Liver (tissue), 9 donors: ENCODE data around the gene TIMM29. TPM values are rescaled to one million over a fixed set of nuclear protein-coding genes. Genes with fewer than 3 reads are reported as not detected.

Experiments used
- DNase-seq: peaks from one replicate; pipeline ENCODE4 v3.0.0-alpha.2; 2017; ENCODE audit warnings: low spot score
- H3K27ac ChIP-seq, 2 donors: one replicate each; pipeline ENCODE4 v1.7.0; 2013; ENCODE audit warnings: inconsistent platforms in 2 of 2, low read length in 2 of 2, control low read depth in 1 of 2, low read depth in 1 of 2, mild to moderate bottlenecking in 1 of 2
- H3K27me3 ChIP-seq, 4 donors: one replicate each; pipeline versions ENCODE4 v1.6.1 to v1.7.0; 2013; ENCODE audit warnings: low read length in 3 of 4, inconsistent platforms in 1 of 4, mild to moderate bottlenecking in 1 of 4, moderate library complexity in 1 of 4; ENCODE audit not compliant: control insufficient read depth in 4 of 4, insufficient read depth in 4 of 4
- H3K36me3 ChIP-seq, 4 donors: one replicate each; pipeline versions ENCODE4 v1.6.1 to v1.7.0; 2013; ENCODE audit warnings: low read length in 3 of 4, mild to moderate bottlenecking in 3 of 4, low read depth in 1 of 4, moderate library complexity in 1 of 4; ENCODE audit not compliant: control insufficient read depth in 4 of 4, insufficient read depth in 3 of 4
- H3K4me1 ChIP-seq, 4 donors: one replicate each; pipeline versions ENCODE4 v1.6.1 to v1.7.0; 2013; ENCODE audit warnings: low read length in 3 of 4, mild to moderate bottlenecking in 3 of 4, moderate library complexity in 1 of 4; ENCODE audit not compliant: control insufficient read depth in 4 of 4, insufficient read depth in 4 of 4
- H3K4me3 ChIP-seq, 3 donors: one replicate each; pipeline versions ENCODE4 v1.6.1 to v1.7.0; 2013; ENCODE audit warnings: low read length in 3 of 3, control low read depth in 1 of 3, low read depth in 1 of 3, mild to moderate bottlenecking in 1 of 3
- H3K9ac ChIP-seq, 2 donors: one replicate each; pipeline ENCODE4 v1.7.0; 2013; ENCODE audit warnings: low read length in 2 of 2, mild to moderate bottlenecking in 2 of 2, moderate library complexity in 2 of 2, control low read depth in 1 of 2, low read depth in 1 of 2
- H3K9me3 ChIP-seq, 4 donors: one replicate each; pipeline versions ENCODE4 v1.6.1 to v1.7.0; 2013; ENCODE audit warnings: low read length in 3 of 4; ENCODE audit not compliant: control insufficient read depth in 4 of 4
- EGR1 ChIP-seq, 2 donors: IDR thresholded peaks; 2 replicates each; pipeline ENCODE4 v1.6.1; 2016 to 2018; ENCODE audit warnings: antibody characterized with exemption in 2 of 2, low read depth in 2 of 2
- FOXA1 ChIP-seq: IDR thresholded peaks from 2 replicates; pipeline ENCODE4 v1.6.1; 2016; ENCODE audit warnings: antibody characterized with exemption
- HNF4A ChIP-seq, 2 donors: conservative IDR thresholded peaks; 2 replicates each; pipeline ENCODE4 v1.6.1; 2016; ENCODE audit warnings: antibody characterized with exemption in 2 of 2, mild to moderate bottlenecking in 2 of 2
- HNF4G ChIP-seq: IDR thresholded peaks from 2 replicates; pipeline ENCODE4 v1.6.1; 2016; ENCODE audit warnings: antibody characterized with exemption
- JUND ChIP-seq, 2 donors: IDR thresholded peaks; 2 replicates each; pipeline ENCODE4 v1.6.1; 2016; ENCODE audit warnings: antibody characterized with exemption in 2 of 2
- NR2F2 ChIP-seq: IDR thresholded peaks from 2 replicates; pipeline ENCODE4 v1.6.1; 2016; ENCODE audit warnings: antibody characterized with exemption
- RAD21 ChIP-seq, 2 donors: IDR thresholded peaks; 2 replicates each; pipeline ENCODE4 v1.6.1; 2016; ENCODE audit warnings: antibody characterized with exemption in 2 of 2, mild to moderate bottlenecking in 2 of 2
- RXRA ChIP-seq, 2 donors: IDR thresholded peaks; 2 replicates each; pipeline ENCODE4 v1.6.1; 2017 to 2018; ENCODE audit warnings: antibody characterized with exemption in 2 of 2, mild to moderate bottlenecking in 1 of 2
- SP1 ChIP-seq: IDR thresholded peaks from 2 replicates; pipeline ENCODE4 v1.6.1; 2018; ENCODE audit warnings: antibody characterized with exemption, mild to moderate bottlenecking
- WGBS: extraction: QIAGEN DNeasy Blood & Tissue Kit; methylation state at CpG from one replicate; pipeline ENCODE4 v1.1.7; 2013; 5-methylcytosine and 5-hydroxymethylcytosine counted together
- polyA plus RNA-seq, 2 donors: library from polyadenylated mRNA; stranded (reverse) in 1 of 2; unstranded in 1 of 2; fragments of 200-250 nt in 1 of 2; fragments of >200 nt in 1 of 2; fragmentation: Nextera tagmentation in 1 of 2; extraction: Ambion mirVana in 1 of 2; gene quantifications; one replicate each; pipeline versions ENCODE4 v1.2.1 to v1.2.3, GENCODE V29; 2013 to 2015
- total RNA-seq, 2 donors: library from RNA; depleted of rRNA; stranded (reverse); fragments of >200 nt; gene quantifications; one replicate each; pipeline ENCODE4 v1.2.3, GENCODE V29; 2014
- TF ChIP-seq, protein P1 (sequence below): IDR thresholded peaks from 2 replicates; pipeline ENCODE4 v1.6.1; 2016; ENCODE audit warnings: antibody characterized with exemption, mild to moderate bottlenecking
- TF ChIP-seq, protein P2 (sequence below): IDR thresholded peaks from 2 replicates; pipeline ENCODE4 v1.6.1; 2016; ENCODE audit warnings: antibody characterized with exemption
- TF ChIP-seq, protein P3 (sequence below): IDR thresholded peaks from 2 replicates; pipeline ENCODE4 v1.6.1; 2016; ENCODE audit warnings: antibody characterized with exemption
- TF ChIP-seq, protein P4 (sequence below): fragments of 150-350 bp; IDR thresholded peaks from 2 replicates; pipeline ENCODE4 v1.5.1; 2017; ENCODE audit warnings: improper control_type of control experiment, low read depth, low read length; ENCODE audit not compliant: missing input control
- donor health status: healthy.
- donor health status: healthy.
- donor health status: healthy.
- donor health status: healthy.
- donor health status: healthy.

Gene TIMM29
- total and polyA plus RNA-seq, 4 donors = 9.4 to 25.2 (median 14.6) TPM

DNA sequence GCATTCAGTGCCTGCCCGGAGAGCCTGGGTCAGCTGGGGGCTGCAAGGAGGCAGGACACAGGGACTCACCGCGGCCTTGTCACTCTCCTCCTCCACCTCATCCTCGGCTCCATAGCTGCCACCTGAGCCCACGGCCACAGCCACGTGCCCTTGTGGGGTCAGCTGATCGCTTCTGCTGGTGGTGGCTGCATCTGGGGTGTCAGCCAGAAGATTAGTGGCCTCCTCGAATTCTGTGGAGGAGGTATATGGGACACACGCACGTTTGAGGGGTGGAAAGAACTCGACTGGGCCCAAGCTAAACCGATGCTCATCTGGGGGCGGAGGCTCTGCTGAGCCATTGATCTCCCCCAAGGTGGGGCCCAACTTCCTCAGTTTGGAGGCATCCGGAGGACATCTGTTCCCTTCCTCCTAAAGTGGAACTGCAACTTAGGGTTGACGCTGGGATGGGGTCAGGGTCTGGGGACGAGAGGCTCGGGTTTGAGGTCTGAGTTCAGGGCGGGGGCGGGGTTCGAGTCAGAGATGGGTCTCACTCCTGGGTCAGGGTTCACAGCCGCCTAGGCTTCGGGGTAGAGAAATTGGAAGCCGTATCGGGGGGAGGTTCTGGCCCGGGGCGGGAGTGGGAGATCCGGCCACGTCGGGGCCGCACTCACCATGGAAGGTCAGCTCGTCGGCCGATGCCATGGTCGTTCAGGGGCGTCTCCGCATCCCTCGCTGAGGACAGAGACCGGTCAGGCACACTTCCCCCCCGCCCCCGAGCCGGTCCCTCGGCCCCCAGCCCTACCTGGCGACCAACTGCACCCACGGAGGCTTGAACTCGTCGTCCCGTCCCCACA is 665 bp upstream of the TIMM29 start:
- 7% methylated on average over 47 of the region's 47 CpGs for WGBS
- peak overlapping the region; percentile 69 to 70 for H3K27ac ChIP-seq
- peaks cover 3 to 16% (median 8%) of the 10 kb centered on the region in 4 donors for H3K36me3 ChIP-seq
- H3K27me3 ChIP-seq = no peaks in the 10 kb centered on the region
- peak overlapping the region; percentile 78 to 95 (median 93) for H3K4me3 ChIP-seq
- H3K4me1 ChIP-seq = peaks cover 9 to 33% (median 23%) of the 10 kb centered on the region in 4 donors
- DNase-seq = peak; percentile 51
- no peaks in the 10 kb centered on the region for H3K9me3 ChIP-seq
- peak overlapping the region; percentile 34 to 40 for H3K9ac ChIP-seq
- no peak for TF ChIP-seq RAD21 (IDR thresholded peaks at IDR 0.05)

DNA sequence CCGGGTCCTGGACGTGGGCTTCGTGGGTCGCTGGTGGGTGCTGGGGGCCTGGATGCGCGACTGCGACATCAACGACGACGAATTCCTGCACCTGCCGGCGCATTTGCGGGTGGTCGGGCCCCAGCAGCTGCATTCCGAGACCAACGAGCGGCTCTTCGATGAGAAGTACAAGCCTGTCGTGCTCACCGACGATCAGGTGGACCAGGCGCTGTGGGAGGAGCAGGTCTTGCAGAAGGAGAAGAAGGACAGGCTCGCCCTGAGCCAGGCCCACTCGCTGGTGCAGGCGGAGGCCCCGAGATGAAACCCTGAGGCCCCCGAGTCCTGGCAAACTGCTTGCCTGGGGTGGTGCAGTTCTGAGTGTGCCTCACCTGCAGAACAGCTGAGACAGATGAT is 787 bp downstream of the TIMM29 start:
- Histone ChIP-seq H3K9me3 (no peaks in the 10 kb centered on the region), H3K36me3 (peaks cover 3 to 4% (median 3%) of the 10 kb centered on the region in 4 donors), H3K9ac (peak overlapping the region in 1 of 2 donors; percentile 77), H3K4me3 (peak overlapping the region; percentile 27 to 95 (median 93)), H3K4me1 (peaks cover 9 to 33% (median 23%) of the 10 kb centered on the region in 4 donors), H3K27me3 (no peaks in the 10 kb centered on the region), H3K27ac (peak overlapping the region; percentile 70 to 71)
- TF ChIP-seq SP1 (no peak), NR2F2 (no peak), RAD21 (IDR thresholded peaks at IDR 0.05) (no peak), EGR1 (IDR thresholded peaks at IDR 0.05; ENCODE audit: low read depth in 2 of 2) (no peak)
- TF ChIP-seq, protein P1, sequence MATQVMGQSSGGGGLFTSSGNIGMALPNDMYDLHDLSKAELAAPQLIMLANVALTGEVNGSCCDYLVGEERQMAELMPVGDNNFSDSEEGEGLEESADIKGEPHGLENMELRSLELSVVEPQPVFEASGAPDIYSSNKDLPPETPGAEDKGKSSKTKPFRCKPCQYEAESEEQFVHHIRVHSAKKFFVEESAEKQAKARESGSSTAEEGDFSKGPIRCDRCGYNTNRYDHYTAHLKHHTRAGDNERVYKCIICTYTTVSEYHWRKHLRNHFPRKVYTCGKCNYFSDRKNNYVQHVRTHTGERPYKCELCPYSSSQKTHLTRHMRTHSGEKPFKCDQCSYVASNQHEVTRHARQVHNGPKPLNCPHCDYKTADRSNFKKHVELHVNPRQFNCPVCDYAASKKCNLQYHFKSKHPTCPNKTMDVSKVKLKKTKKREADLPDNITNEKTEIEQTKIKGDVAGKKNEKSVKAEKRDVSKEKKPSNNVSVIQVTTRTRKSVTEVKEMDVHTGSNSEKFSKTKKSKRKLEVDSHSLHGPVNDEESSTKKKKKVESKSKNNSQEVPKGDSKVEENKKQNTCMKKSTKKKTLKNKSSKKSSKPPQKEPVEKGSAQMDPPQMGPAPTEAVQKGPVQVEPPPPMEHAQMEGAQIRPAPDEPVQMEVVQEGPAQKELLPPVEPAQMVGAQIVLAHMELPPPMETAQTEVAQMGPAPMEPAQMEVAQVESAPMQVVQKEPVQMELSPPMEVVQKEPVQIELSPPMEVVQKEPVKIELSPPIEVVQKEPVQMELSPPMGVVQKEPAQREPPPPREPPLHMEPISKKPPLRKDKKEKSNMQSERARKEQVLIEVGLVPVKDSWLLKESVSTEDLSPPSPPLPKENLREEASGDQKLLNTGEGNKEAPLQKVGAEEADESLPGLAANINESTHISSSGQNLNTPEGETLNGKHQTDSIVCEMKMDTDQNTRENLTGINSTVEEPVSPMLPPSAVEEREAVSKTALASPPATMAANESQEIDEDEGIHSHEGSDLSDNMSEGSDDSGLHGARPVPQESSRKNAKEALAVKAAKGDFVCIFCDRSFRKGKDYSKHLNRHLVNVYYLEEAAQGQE = no peak
- 5% methylated on average over 27 of the region's 27 CpGs for WGBS
- no peak for DNase-seq

DNA sequence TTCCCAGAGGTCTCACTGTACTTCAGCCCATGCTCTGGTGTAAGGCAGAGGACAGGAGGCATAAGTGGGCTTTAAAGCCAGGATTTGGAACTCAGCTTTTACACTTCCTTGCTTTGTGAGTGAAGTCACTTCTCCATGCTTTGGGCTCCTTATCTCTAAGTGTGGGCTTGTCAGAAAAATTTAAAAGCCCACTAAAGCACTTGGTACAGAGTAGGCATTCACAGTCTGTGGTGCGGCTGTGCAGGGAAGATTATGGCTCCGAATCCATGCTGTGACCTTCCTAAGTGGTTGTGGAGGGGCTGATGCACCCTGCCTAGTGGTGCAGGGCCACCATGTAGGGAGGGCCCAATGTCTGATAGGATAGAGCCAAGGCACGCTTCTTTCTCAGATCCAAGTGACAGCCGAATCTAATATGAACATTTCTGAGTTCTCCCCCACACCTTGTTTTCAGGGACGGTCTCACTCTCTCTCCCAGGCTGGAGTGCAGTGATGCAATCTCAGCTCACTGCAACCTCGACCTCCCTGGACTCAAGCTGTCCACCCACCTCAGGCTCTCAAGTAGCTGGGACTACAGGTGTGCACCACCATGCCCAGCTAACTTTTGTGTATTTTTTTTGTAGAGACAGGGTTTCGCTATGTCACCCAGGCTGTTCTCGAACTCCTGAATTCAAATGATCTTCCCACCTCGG is 6.9 kb downstream of the TIMM29 start:
- Histone ChIP-seq H3K36me3 (peaks cover 0 to 4% (median 0%) of the 10 kb centered on the region in 4 donors), H3K27ac (no peak overlapping the region), H3K4me1 (peaks cover 0 to 12% (median 8%) of the 10 kb centered on the region in 4 donors), H3K27me3 (no peaks in the 10 kb centered on the region), H3K4me3 (no peak overlapping the region), H3K9me3 (no peaks in the 10 kb centered on the region), H3K9ac (no peak overlapping the region)
- DNase-seq = no peak
- 86% methylated on average over 9 of the region's 9 CpGs for WGBS
- TF ChIP-seq, protein P2, sequence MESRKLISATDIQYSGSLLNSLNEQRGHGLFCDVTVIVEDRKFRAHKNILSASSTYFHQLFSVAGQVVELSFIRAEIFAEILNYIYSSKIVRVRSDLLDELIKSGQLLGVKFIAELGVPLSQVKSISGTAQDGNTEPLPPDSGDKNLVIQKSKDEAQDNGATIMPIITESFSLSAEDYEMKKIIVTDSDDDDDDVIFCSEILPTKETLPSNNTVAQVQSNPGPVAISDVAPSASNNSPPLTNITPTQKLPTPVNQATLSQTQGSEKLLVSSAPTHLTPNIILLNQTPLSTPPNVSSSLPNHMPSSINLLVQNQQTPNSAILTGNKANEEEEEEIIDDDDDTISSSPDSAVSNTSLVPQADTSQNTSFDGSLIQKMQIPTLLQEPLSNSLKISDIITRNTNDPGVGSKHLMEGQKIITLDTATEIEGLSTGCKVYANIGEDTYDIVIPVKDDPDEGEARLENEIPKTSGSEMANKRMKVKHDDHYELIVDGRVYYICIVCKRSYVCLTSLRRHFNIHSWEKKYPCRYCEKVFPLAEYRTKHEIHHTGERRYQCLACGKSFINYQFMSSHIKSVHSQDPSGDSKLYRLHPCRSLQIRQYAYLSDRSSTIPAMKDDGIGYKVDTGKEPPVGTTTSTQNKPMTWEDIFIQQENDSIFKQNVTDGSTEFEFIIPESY = no peak
- TF ChIP-seq, protein P3, sequence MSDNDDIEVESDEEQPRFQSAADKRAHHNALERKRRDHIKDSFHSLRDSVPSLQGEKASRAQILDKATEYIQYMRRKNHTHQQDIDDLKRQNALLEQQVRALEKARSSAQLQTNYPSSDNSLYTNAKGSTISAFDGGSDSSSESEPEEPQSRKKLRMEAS = no peak
- TF ChIP-seq, protein P4, sequence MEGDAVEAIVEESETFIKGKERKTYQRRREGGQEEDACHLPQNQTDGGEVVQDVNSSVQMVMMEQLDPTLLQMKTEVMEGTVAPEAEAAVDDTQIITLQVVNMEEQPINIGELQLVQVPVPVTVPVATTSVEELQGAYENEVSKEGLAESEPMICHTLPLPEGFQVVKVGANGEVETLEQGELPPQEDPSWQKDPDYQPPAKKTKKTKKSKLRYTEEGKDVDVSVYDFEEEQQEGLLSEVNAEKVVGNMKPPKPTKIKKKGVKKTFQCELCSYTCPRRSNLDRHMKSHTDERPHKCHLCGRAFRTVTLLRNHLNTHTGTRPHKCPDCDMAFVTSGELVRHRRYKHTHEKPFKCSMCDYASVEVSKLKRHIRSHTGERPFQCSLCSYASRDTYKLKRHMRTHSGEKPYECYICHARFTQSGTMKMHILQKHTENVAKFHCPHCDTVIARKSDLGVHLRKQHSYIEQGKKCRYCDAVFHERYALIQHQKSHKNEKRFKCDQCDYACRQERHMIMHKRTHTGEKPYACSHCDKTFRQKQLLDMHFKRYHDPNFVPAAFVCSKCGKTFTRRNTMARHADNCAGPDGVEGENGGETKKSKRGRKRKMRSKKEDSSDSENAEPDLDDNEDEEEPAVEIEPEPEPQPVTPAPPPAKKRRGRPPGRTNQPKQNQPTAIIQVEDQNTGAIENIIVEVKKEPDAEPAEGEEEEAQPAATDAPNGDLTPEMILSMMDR = no peak
- no peak for TF ChIP-seq NR2F2
- TF ChIP-seq FOXA1 = no peak
- TF ChIP-seq HNF4A (conservative IDR thresholded peaks at IDR 0.05) = no peak
- TF ChIP-seq, protein P1 = no peak
- no peak for TF ChIP-seq RXRA (IDR thresholded peaks at IDR 0.05)
- no peak for TF ChIP-seq JUND (IDR thresholded peaks at IDR 0.05)
- TF ChIP-seq HNF4G = no peak
- no peak for TF ChIP-seq SP1
- no peak for TF ChIP-seq EGR1 (IDR thresholded peaks at IDR 0.05; ENCODE audit: low read depth in 2 of 2)
